ENCODE measurements around the gene SIKE1. TPM values are rescaled to one million over a fixed set of nuclear protein-coding genes. Genes with fewer than 3 reads are reported as not detected.
"Not testable (repeated sequence)": the region's sequence is repeated elsewhere in the genome, so short reads cannot be mapped to it uniquely, and the experiment has no call there.

SIKE1 gene
- total RNA-seq, 1 donor from 2014 or later, result 65.7 TPM

DNA sequence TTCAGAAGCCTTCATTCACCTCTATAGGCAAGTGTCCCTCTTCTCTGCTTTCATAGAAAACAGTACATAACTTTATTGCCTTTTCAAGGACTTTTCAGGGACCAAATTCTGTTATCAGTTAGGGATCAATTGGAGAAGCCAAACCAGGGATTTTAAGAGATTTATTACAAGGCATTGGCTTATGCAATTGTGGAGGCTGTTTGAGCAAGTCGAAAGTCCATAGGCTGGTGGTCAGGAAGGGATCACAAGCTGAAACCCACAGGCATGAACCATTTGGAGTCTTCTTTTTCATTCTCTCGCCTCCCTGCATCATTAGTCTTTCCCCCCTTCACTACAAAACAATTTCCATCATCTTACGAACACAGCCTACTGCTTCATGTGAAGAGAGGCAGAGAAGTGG, 39.4 kb upstream of the SIKE1 start:
- TF ChIP-seq, protein P1, sequence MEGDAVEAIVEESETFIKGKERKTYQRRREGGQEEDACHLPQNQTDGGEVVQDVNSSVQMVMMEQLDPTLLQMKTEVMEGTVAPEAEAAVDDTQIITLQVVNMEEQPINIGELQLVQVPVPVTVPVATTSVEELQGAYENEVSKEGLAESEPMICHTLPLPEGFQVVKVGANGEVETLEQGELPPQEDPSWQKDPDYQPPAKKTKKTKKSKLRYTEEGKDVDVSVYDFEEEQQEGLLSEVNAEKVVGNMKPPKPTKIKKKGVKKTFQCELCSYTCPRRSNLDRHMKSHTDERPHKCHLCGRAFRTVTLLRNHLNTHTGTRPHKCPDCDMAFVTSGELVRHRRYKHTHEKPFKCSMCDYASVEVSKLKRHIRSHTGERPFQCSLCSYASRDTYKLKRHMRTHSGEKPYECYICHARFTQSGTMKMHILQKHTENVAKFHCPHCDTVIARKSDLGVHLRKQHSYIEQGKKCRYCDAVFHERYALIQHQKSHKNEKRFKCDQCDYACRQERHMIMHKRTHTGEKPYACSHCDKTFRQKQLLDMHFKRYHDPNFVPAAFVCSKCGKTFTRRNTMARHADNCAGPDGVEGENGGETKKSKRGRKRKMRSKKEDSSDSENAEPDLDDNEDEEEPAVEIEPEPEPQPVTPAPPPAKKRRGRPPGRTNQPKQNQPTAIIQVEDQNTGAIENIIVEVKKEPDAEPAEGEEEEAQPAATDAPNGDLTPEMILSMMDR (conservative IDR thresholded peaks at IDR 0.05), result no peak
- Mint-ChIP-seq H3K36me3 (ENCODE audit: low read depth) (no peaks in the 10 kb centered on the region), H3K27ac (ENCODE audit: unreplicated experiment) (no peak overlapping the region), H3K27me3 (ENCODE audit: low read depth) (peaks cover 10% of the 10 kb centered on the region), H3K4me3 (no peak overlapping the region), H3K9me3 (peaks cover 7% of the 10 kb centered on the region), H3K4me1 (no peaks in the 10 kb centered on the region)
- DNase-seq (ENCODE audit: low read depth, low spot score), result no peak

DNA sequence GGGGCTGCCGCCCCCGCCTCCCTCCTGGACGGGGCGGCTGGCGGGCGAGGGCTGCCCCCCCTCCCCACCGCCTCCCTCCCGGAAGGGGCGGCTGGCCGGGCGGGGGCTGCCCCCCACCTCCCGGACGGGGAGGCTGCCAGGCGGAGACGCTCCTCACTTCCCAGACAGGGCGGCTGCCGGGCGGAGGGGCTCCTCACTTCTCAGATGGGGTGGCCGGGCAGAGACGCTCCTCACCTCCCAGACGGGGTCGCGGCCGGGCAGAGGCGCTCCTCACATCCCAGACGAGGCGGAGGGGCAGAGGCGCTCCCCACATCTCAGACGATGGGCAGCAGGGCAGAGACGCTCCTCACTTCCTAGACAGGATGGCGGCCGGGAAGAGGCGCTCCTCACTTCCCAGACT, 24.0 kb upstream of the SIKE1 start:
- not testable (repeated sequence) for H3K4me1 Mint-ChIP-seq; H3K4me3 Mint-ChIP-seq; DNase-seq (ENCODE audit: low read depth, low spot score); H3K27ac Mint-ChIP-seq (ENCODE audit: unreplicated experiment); H3K36me3 Mint-ChIP-seq (ENCODE audit: low read depth); H3K9me3 Mint-ChIP-seq
- H3K27me3 Mint-ChIP-seq (ENCODE audit: low read depth), result peaks cover 30% of the 10 kb centered on the region

DNA sequence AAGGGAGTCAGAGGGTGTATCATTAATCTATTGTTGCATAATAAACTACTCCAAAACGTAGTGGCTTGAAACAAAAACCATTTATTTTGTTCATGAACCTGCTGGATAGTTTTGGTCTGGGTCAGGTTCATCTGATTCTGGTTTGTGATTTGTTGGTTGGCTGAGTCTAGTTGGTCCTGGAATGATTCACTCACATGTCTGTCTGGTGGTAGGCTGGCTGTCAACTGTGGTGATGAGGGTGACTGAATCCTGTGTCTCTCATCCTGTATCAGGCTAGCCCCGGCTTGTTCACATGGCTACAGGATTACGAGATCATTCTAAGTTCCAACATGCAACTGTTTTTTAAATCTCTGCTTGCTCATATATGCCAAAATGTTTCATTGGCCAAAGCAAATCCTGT, 22.5 kb upstream of the SIKE1 start:
- DNase-seq (ENCODE audit: low read depth, low spot score), result no peak
- no peak overlapping the region for H3K4me3 Mint-ChIP-seq
- H3K4me1 Mint-ChIP-seq, result no peaks in the 10 kb centered on the region
- peaks cover 39% of the 10 kb centered on the region for H3K27me3 Mint-ChIP-seq (ENCODE audit: low read depth)
- TF ChIP-seq, protein P1 (conservative IDR thresholded peaks at IDR 0.05), result no peak
- H3K27ac Mint-ChIP-seq (ENCODE audit: unreplicated experiment), result no peak overlapping the region
- H3K9me3 Mint-ChIP-seq, result no peaks in the 10 kb centered on the region
- H3K36me3 Mint-ChIP-seq (ENCODE audit: low read depth), result no peaks in the 10 kb centered on the region

DNA sequence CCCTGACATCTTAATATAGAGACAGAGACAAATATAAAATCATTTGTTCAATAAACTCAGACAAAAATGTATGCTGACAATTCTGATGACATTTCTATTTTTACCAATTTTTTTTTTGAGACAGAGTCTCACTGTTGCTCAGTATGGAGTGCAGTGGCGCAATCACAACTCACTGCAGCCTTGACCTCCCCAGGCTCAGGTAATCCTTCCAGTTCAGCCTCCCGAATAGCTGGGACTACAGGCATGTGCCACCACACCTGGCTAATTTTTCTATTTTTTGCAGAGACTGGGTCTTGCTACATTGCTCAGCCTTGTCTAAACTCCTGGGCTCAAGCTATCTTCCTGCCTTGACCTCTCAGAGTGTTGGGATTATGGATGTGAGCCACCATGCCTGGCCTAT, 13.6 kb upstream of the SIKE1 start:
- no peak overlapping the region for H3K4me3 Mint-ChIP-seq
- H3K27ac Mint-ChIP-seq (ENCODE audit: unreplicated experiment), result no peak overlapping the region
- TF ChIP-seq, protein P1 (conservative IDR thresholded peaks at IDR 0.05), result no peak
- H3K9me3 Mint-ChIP-seq, result peaks cover 2% of the 10 kb centered on the region
- peaks cover 2% of the 10 kb centered on the region for H3K36me3 Mint-ChIP-seq (ENCODE audit: low read depth)
- H3K4me1 Mint-ChIP-seq, result no peaks in the 10 kb centered on the region
- peaks cover 54% of the 10 kb centered on the region for H3K27me3 Mint-ChIP-seq (ENCODE audit: low read depth)
- DNase-seq (ENCODE audit: low read depth, low spot score), result no peak

DNA sequence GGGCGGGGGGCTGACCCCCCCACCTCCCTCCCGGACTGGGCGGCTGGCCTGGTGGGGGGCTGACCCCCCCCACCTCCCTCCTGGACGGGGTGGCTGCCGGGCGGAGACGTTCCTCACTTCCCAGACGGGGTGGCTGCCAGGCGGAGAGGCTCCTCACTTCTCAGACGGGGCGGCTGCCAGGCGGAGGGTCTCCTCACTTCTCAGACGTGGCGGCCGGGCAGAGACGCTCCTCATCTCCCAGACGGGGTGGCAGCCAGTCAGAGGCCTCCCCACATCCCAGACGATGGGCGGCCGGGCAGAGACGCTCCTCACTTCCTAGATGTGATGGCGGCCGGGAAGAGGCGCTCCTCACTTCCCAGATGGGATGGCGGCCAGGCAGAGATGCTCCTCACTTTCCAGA, 10.1 kb upstream of the SIKE1 start:
- DNase-seq (ENCODE audit: low read depth, low spot score); H3K4me1 Mint-ChIP-seq; H3K27ac Mint-ChIP-seq (ENCODE audit: unreplicated experiment); H3K36me3 Mint-ChIP-seq (ENCODE audit: low read depth); H3K4me3 Mint-ChIP-seq: not testable (repeated sequence)
- Mint-ChIP-seq H3K9me3 (peaks cover 12% of the 10 kb centered on the region), H3K27me3 (ENCODE audit: low read depth) (peaks cover 63% of the 10 kb centered on the region)

DNA sequence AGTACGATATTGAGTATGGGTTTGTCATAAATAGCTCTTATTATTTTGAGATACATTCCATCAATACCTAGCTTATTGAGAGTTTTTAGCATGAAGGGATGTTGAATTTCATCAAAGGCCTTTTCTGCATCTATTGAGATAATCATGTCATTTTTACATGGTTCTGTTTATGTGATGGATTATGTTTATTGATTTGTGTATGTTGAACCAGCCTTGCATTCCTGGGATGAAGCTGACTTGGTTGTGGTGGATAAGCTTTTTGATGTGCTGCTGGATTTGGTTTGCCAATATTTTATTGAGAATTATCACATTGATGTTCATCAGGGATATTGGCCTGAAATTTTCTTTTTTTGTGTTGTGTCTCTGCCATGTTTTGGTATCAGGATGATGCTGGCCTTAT, 6.0 kb upstream of the SIKE1 start:
- Mint-ChIP-seq H3K27me3 (ENCODE audit: low read depth) (peaks cover 76% of the 10 kb centered on the region), H3K9me3 (peaks cover 12% of the 10 kb centered on the region)
- H3K4me3 Mint-ChIP-seq; H3K36me3 Mint-ChIP-seq (ENCODE audit: low read depth); H3K4me1 Mint-ChIP-seq; DNase-seq (ENCODE audit: low read depth, low spot score); H3K27ac Mint-ChIP-seq (ENCODE audit: unreplicated experiment): not testable (repeated sequence)

DNA sequence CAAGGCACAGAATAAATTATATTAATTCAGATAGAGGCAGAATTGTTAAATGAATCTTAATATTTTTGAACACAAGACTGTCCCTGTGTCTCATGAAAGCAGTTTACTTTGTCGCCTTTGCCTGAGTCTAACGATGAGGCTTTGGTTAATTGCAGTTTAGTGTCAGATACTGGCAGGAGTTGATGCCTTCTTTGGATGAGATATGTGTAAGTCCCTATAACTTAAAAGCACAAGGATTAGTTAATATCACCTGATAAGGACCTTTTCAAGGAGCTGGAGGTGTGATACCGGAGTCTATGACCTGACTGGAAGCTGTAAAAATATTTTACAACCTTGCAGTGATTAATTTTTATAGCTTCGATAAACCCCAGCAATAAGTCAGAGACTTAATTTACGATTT, 2.0 kb upstream of the SIKE1 start:
- TF ChIP-seq, protein P1 (conservative IDR thresholded peaks at IDR 0.05), result no peak
- Mint-ChIP-seq H3K4me3 (no peak overlapping the region), H3K27ac (ENCODE audit: unreplicated experiment) (no peak overlapping the region), H3K4me1 (peaks cover 26% of the 10 kb centered on the region), H3K9me3 (peaks cover 10% of the 10 kb centered on the region), H3K27me3 (ENCODE audit: low read depth) (peaks cover 56% of the 10 kb centered on the region), H3K36me3 (ENCODE audit: low read depth) (peaks cover 6% of the 10 kb centered on the region)
- DNase-seq (ENCODE audit: low read depth, low spot score), result no peak
